Hematopoietic multipotent progenitor cell treated with erythropoietin and hydrocortisone succinate and interleukin-3 and kit ligand, for 15 days (in vitro differentiated cells): ENCODE data around the gene CD83.
"Not testable (repeated sequence)": the region's sequence is repeated elsewhere in the genome, so short reads cannot be mapped to it uniquely, and the experiment has no call there.

Experiments used
- DNase-seq: peaks from one replicate; pipeline ENCODE4 v3.0.0-alpha.2; 2015; ENCODE audit warnings: low spot score

CD83 gene

GRCh38 chr6:14149053-14149738, 31.6 kb downstream of the CD83 start:
- no peak for DNase-seq

DNA sequence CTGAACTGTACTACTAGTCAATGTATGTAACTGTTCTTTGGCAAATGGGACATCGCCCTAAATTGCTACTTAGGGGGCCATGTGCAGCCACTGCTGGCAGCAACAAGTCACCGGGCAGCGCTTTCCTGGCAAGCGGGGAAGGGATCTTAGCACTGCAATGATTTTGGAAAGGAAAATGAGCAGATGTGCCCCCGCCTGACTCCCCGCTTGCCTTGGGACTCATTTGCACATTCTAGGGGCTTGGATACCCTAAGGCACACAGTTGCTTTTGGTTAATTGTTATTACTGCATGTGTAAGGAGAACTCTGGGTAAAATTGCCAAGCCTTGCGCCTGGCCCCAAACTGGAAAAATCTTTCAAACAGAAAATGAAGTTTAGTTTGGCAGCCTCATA, 32.2 kb downstream of the CD83 start:
- no peak for DNase-seq

- not testable (repeated sequence) for DNase-seq
These were observed 33.7 kb downstream of the CD83 start for GRCh38 chr6:14151300-14151699.

DNA sequence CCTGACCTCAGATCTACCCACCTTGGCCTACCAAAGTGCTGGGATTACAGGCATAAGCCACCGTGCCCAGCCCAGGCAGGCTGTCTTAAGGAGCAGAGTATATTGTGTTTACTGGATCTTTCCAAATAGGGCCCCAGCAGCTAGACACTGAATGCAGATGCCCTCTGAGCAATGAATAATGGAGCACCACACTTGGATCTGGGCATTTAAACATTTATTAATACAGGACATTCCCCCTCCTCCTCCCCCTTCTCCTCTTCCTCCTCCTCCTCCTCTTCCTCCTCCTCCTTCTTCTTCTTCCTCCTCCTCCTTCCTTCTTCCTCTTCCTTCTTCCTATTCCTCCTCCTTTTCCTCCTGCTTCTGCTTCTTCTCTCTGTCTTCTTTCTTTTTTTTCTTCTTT, 34.2 kb downstream of the CD83 start:
- DNase-seq, result no peak

- no peak for DNase-seq
These were observed 35.7 kb downstream of the CD83 start for GRCh38 chr6:14153228-14153627.

DNA sequence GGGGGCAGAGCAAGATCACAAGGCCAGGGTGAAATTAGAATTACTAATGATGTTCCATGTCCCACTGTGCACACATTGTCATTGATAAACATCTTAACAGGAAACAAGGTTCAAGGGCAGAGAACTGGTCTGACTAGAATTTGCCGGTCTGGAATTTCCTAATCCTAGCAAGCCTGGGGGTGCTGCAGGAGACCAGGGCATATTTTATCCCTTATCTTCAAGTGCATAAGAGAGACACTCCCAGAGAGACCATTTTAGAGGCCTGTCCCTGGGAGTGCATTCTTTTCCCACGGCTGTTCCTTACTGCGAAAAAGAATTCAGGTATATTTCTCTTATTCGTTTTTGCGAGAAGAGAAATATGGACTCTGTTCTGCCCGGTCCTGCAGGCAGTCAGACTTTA, 41.5 kb downstream of the CD83 start:
- no peak for DNase-seq

- DNase-seq, result no peak
These were observed 45.3 kb downstream of the CD83 start for GRCh38 chr6:14162826-14163225.

DNA sequence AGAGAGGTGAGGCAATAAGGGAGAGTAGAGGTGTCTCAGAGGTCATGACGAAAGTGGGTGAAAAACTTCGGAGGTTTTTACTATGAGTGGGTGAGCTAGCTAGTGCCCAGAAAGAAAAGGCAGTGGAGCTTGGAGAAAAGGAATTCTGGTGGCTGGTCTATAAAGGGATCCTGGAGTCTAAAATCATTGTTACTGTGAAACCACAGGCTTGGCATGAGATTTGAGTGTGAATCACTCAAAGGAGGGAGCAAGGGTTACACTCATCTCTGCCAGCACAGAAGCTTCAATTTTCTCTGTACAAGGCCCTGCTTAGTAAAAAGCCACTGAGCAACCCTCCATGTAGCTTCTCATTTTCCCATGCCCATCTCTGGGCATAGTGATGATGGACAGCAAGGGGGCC, 47.5 kb downstream of the CD83 start:
- DNase-seq, result no peak

- DNase-seq, result no peak
These were observed 49.3 kb downstream of the CD83 start for GRCh38 chr6:14166839-14167238.

GRCh38 chr6:14170128-14170527, 52.6 kb downstream of the CD83 start:
- no peak for DNase-seq

GRCh38 chr6:14172562-14172961, 55.0 kb downstream of the CD83 start:
- no peak for DNase-seq

- no peak for DNase-seq
These were observed 56.7 kb downstream of the CD83 start for GRCh38 chr6:14174226-14174625.

DNA sequence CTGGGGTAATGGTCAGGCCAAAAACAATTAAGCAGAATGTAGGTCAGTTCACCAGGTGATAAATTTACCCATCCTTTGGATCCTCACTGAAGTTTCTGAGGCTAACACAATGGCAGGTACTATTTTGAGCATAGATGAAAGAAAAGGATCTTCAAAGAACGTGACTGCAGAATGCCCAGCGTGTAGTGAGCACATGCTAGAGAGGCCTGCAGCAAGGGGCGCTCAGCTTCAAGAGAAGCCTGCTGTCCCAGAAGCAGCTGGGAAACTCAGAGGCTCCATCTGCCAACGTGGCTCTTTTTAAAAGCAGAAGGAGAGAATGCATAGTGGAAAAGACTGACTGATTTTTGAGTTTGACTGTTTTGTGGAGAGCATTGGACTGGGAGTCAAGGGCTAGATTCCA, 57.4 kb downstream of the CD83 start:
- DNase-seq, result no peak

GRCh38 chr6:14176429-14176828, 58.9 kb downstream of the CD83 start:
- no peak for DNase-seq

DNA sequence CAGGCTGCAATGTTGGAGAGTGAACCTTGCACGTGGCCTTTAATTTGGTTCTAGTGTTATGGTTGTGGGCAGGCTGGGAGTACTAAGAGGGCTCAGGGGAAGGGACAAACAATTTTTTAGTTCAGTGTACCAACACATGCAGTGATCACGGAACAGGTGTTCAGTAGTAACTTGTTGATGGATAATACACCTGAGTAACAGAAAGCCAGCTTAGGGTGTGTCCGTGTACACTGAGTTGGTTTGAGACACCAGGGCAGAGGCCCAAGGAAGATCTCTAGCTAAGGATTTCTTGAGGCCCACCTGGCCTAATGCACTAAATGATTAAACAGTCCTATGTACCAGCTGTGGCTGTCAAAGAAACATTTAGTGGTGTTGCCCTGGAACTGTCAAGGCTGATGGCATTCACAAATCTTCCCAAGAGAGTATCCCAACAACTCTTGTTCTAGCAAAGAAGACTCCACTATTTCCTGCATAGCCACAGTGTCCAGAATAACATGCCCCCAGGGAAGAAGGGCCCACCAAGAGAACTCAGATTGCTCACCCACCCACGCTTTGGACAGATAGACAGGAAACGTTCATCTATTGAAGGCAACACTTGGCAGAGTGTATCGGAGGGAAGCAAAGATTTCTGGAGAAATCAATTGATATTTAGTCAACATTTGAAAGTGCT, 60.0 kb downstream of the CD83 start:
- no peak for DNase-seq

- no peak for DNase-seq
These were observed 60.5 kb downstream of the CD83 start for GRCh38 chr6:14178083-14178445.

- DNase-seq, result no peak
These were observed 63.0 kb downstream of the CD83 start for GRCh38 chr6:14180609-14181008.

DNA sequence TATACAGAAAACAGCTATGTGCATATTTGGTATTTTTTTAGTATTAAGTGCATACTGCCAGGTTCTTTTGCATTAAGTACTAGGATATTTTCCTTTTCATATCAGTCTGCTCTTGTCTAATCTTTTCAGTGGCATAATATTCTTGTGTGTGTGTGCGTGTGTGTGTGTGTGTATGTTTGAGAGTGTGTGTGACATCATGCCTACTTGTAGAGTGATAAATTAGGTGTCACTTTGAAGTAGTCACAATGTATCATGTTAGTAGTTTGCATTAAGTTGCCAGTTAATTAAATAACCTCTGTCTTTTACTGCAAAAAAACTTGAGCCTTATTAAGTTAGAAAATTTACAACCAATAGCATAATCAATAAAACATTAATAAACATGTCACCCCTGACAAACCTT, 65.3 kb downstream of the CD83 start:
- no peak for DNase-seq
